K562 (cell line): ENCODE data around the gene AP2A2. TPM values are rescaled to one million over a fixed set of nuclear protein-coding genes. Genes with fewer than 3 reads are reported as not detected.

ENCODE experiments used
- BRD4 ChIP-seq: fragments of 200-600 bp; sonication (generic); IDR thresholded peaks from 2 replicates; pipeline ENCODE4 v1.6.1; 2017; ENCODE audit warnings: inconsistent platforms
- CREM ChIP-seq: IDR thresholded peaks from 2 replicates; pipeline ENCODE4 v1.6.1; 2014; ENCODE audit warnings: antibody characterized with exemption, low read depth
- ETS2 ChIP-seq: IDR thresholded peaks from 2 replicates; pipeline ENCODE4 v1.6.1; 2016; ENCODE audit warnings: borderline replicate concordance, missing genetic modification characterization, mild to moderate bottlenecking, moderate library complexity, missing compliant biosample characterization; ENCODE audit not compliant: poor library complexity, severe bottlenecking
- HCFC1 ChIP-seq: IDR thresholded peaks from 2 replicates; pipeline ENCODE4 v1.6.1; 2012; ENCODE audit warnings: low read depth, low read length, improper control_type of control experiment
- HDAC3 ChIP-seq: fragments of 450-650 bp; IDR thresholded peaks from 2 replicates; pipeline ENCODE4 v1.6.1; 2018; ENCODE audit warnings: borderline replicate concordance, mild to moderate bottlenecking, moderate library complexity; ENCODE audit not compliant: partially characterized antibody
- HDAC8 ChIP-seq: fragments of 450-650 bp; IDR thresholded peaks from 2 replicates; pipeline ENCODE4 v1.6.1; 2016; ENCODE audit warnings: mild to moderate bottlenecking, missing genetic modification characterization, moderate library complexity, missing compliant biosample characterization
- MAFF ChIP-seq: IDR thresholded peaks from 2 replicates; pipeline ENCODE4 v1.6.1; 2012; ENCODE audit warnings: low read length, improper control_type of control experiment
- MCM2 ChIP-seq: fragments of 450-650 bp; IDR thresholded peaks from 2 replicates; pipeline ENCODE4 v1.6.1; 2017; ENCODE audit warnings: low read depth, mild to moderate bottlenecking
- PML ChIP-seq: IDR thresholded peaks from 2 replicates; pipeline ENCODE4 v1.6.1; 2012; ENCODE audit warnings: low read length, inconsistent platforms
- RBFOX2 ChIP-seq: fragments of 200-400 bp; formaldehyde crosslinking; IDR thresholded peaks from 2 replicates; pipeline ENCODE4 v1.6.1; 2017; ENCODE audit warnings: low read depth, mild to moderate bottlenecking, low read length, moderate library complexity
- ZNF133 ChIP-seq: fragments of 250-450 bp; sonication (Bioruptor Pico); IDR thresholded peaks from 2 replicates; pipeline ENCODE4 v1.4.0; 2020; ENCODE audit warnings: mild to moderate bottlenecking
- ZNF75A ChIP-seq: fragments of 450-650 bp; formaldehyde crosslinking; IDR thresholded peaks from 2 replicates; pipeline ENCODE4 v1.4.0; 2020; ENCODE audit warnings: mild to moderate bottlenecking
- polyA plus RNA-seq, 8 experiments: library from polyadenylated mRNA; depleted of rRNA in 4 of 8; stranded (reverse) in 5 of 8; unstranded in 3 of 8; fragments of >200 nt; fragmentation: Nextera tagmentation in 2 of 8; fragmentation: Illumina TruSeq in 1 of 8; extraction: Ambion mirVana in 2 of 8; extraction: Trizol in 1 of 8; gene quantifications; 2 replicates each; pipeline versions ENCODE4 v1.2.1 to v1.2.3, GENCODE V29; 2011 to 2014; ENCODE audit warnings: inconsistent platforms in 1 of 8, missing spikeins in 1 of 8
- total RNA-seq, 7 experiments: library from RNA; depleted of rRNA in 6 of 7; stranded (reverse); fragments of >200 nt in 6 of 7; fragmentation: Illumina TruSeq in 2 of 7; extraction: Trizol in 2 of 7; gene quantifications; 2 replicates each; pipeline versions ENCODE4 v1.2.1 to v1.2.3, GENCODE V29; 2011 to 2021; ENCODE audit warnings: low replicate concordance in 1 of 7
- TF ChIP-seq, protein P1 (sequence below): fragments of 250-450 bp; sonication (Bioruptor Pico); IDR thresholded peaks from 2 replicates; pipeline ENCODE4 v1.8.0; 2021; ENCODE audit warnings: moderate library complexity, mild to moderate bottlenecking, inconsistent platforms
- TF ChIP-seq, protein P2 (sequence below), 2 experiments: fragments of 250-450 bp in 1 of 2; fragments of 450-650 bp in 1 of 2; sonication (Bioruptor Pico) in 1 of 2; IDR thresholded peaks; 2 replicates each; pipeline versions ENCODE4 v1.6.1 to v1.8.0; 2016 to 2021; ENCODE audit warnings: mild to moderate bottlenecking in 2 of 2, moderate library complexity in 2 of 2, missing compliant biosample characterization in 1 of 2, missing genetic modification characterization in 1 of 2
- TF ChIP-seq, protein P3 (sequence below): fragments of 450-650 bp; IDR thresholded peaks from 2 replicates; pipeline ENCODE4 v1.6.1; 2016; ENCODE audit warnings: low read depth, mild to moderate bottlenecking, moderate library complexity
- TF ChIP-seq, protein P4 (sequence below), 2 experiments: fragments of 450-650 bp; formaldehyde crosslinking in 1 of 2; IDR thresholded peaks; 2 replicates each; pipeline versions ENCODE4 v1.4.0 to v1.6.1; 2014 to 2020; ENCODE audit warnings: mild to moderate bottlenecking in 2 of 2, borderline replicate concordance in 1 of 2, low read depth in 1 of 2

Gene AP2A2
- total and polyA plus RNA-seq, 9 of the 15 experiments (the other 6 are each of a cell fraction or from before 2014, with no cell fraction given), result 0.69 to 41.7 (median 15.2) TPM

DNA sequence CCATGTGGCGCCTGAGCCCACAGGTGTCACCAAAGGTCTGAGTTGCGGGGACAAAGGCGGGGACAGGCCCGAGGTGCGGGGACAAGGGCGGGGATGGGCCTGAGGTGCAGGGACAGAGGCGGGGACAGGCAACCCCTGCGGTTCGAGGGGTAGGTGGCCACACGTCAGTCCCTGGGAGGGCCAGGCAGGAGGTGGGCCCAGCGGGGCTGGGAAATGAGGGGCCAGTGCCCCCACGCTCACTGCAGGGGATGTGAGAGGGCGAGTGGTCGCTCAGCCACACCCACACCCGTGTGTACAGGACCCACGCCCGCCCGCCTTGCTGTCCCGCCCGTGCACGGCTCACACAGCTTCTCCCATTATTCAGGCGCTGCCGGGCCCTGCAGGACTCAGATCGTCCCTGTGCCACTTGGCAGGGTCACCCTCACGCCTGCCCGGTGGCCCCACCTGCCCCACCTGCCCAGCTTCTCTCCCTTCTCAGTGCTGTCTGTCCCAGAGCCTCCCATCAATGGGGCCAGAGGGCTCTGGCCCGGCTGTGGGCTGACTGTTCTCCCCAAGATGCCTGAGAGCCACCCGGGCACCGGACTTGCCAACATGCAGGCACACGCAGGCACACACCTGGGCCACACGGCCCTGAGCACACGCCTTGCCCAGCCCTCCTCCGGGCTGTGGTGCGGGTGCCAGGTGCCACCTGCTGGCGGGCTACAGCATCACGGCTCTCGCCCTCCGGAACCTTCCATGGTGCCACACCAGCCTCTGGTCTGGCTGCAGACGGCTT, 125.1 kb downstream of the AP2A2 start (continued):
- no peak for TF ChIP-seq ETS2 (tag)
- no peak for TF ChIP-seq PML
- TF ChIP-seq MAFF, result no peak
- no peak for TF ChIP-seq MCM2
- TF ChIP-seq HDAC3, result no peak
- no peak for TF ChIP-seq BRD4
- TF ChIP-seq RBFOX2, result 0 out of 2 replicates have a peak, but pooled peaks have one; percentile 18
- TF ChIP-seq, protein P1, sequence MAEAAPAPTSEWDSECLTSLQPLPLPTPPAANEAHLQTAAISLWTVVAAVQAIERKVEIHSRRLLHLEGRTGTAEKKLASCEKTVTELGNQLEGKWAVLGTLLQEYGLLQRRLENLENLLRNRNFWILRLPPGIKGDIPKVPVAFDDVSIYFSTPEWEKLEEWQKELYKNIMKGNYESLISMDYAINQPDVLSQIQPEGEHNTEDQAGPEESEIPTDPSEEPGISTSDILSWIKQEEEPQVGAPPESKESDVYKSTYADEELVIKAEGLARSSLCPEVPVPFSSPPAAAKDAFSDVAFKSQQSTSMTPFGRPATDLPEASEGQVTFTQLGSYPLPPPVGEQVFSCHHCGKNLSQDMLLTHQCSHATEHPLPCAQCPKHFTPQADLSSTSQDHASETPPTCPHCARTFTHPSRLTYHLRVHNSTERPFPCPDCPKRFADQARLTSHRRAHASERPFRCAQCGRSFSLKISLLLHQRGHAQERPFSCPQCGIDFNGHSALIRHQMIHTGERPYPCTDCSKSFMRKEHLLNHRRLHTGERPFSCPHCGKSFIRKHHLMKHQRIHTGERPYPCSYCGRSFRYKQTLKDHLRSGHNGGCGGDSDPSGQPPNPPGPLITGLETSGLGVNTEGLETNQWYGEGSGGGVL (CRISPR knock-in tag), result no peak
- TF ChIP-seq HCFC1, result no peak
- TF ChIP-seq CREM, result no peak
- no peak for TF ChIP-seq HDAC8 (tag)
- TF ChIP-seq, protein P2, sequence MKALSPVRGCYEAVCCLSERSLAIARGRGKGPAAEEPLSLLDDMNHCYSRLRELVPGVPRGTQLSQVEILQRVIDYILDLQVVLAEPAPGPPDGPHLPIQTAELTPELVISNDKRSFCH (CRISPR knock-in tag; IDR thresholded peaks at IDR 0.05), result no peak
- TF ChIP-seq, protein P2 (tag; IDR thresholded peaks at IDR 0.05), result no peak
- TF ChIP-seq, protein P3, sequence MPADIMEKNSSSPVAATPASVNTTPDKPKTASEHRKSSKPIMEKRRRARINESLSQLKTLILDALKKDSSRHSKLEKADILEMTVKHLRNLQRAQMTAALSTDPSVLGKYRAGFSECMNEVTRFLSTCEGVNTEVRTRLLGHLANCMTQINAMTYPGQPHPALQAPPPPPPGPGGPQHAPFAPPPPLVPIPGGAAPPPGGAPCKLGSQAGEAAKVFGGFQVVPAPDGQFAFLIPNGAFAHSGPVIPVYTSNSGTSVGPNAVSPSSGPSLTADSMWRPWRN, result no peak
- TF ChIP-seq, protein P4, sequence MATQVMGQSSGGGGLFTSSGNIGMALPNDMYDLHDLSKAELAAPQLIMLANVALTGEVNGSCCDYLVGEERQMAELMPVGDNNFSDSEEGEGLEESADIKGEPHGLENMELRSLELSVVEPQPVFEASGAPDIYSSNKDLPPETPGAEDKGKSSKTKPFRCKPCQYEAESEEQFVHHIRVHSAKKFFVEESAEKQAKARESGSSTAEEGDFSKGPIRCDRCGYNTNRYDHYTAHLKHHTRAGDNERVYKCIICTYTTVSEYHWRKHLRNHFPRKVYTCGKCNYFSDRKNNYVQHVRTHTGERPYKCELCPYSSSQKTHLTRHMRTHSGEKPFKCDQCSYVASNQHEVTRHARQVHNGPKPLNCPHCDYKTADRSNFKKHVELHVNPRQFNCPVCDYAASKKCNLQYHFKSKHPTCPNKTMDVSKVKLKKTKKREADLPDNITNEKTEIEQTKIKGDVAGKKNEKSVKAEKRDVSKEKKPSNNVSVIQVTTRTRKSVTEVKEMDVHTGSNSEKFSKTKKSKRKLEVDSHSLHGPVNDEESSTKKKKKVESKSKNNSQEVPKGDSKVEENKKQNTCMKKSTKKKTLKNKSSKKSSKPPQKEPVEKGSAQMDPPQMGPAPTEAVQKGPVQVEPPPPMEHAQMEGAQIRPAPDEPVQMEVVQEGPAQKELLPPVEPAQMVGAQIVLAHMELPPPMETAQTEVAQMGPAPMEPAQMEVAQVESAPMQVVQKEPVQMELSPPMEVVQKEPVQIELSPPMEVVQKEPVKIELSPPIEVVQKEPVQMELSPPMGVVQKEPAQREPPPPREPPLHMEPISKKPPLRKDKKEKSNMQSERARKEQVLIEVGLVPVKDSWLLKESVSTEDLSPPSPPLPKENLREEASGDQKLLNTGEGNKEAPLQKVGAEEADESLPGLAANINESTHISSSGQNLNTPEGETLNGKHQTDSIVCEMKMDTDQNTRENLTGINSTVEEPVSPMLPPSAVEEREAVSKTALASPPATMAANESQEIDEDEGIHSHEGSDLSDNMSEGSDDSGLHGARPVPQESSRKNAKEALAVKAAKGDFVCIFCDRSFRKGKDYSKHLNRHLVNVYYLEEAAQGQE (IDR thresholded peaks at IDR 0.05; ENCODE audit: borderline replicate concordance), result peak; percentile 86
- TF ChIP-seq, protein P4 (CRISPR knock-in tag; IDR thresholded peaks at IDR 0.05; ENCODE audit: low read depth), result no peak
- TF ChIP-seq ZNF133 (CRISPR knock-in tag), result no peak
- TF ChIP-seq ZNF75A (CRISPR knock-in tag), result no peak
